ENCODE data around the gene SLAMF1. TPM values are rescaled to one million over a fixed set of nuclear protein-coding genes. Genes with fewer than 3 reads are reported as not detected.
A peak's percentile ranks its signal among the peaks of the same experiment; 100 is the strongest.

The SLAMF1 gene
- total and polyA plus RNA-seq, 9 of the 15 experiments (the other 6 are each of a cell fraction or from before 2014, with no cell fraction given): 0.04 to 0.17 (median 0.11) TPM; not detected in 4

- TF ChIP-seq AFF4 (CRISPR knock-in tag; IDR thresholded peaks at IDR 0.05) (0 out of 2 replicates have a peak, but pooled peaks have one; percentile 44), ZNF740 (CRISPR knock-in tag; IDR thresholded peaks at IDR 0.05) (no peak), ZNF740 (tag; IDR thresholded peaks at IDR 0.05) (no peak)
Measured at GRCh38 chr1:160579216-160579701, 67.6 kb downstream of the SLAMF1 start, which contains the start of gene CD84 (continued).

- Histone ChIP-seq H3K4me1 (replicated peaks in 1 of 2; ENCODE audit: control insufficient read depth in 2 of 2, insufficient read depth in 2 of 2, low read length in 2 of 2) (peaks cover 3 to 73% of the 10 kb centered on the region in 2 experiments; a peak in 4 of 5 replicates), H3K27me3 (ENCODE audit: control insufficient read depth in 2 of 2, insufficient read depth in 2 of 2, low read length in 2 of 2) (no peaks in the 10 kb centered on the region), H2AFZ (ENCODE audit: low read depth, low read length) (peak overlapping the region; percentile 97), H4K20me1 (replicated peaks; ENCODE audit: control insufficient read depth, insufficient read depth, low read length) (no peaks in the 10 kb centered on the region), H3K79me2 (ENCODE audit: control insufficient read depth, insufficient read depth, low read length) (no peaks in the 10 kb centered on the region), H3K9me3 (replicated peaks; ENCODE audit: control insufficient read depth, insufficient read depth, low read depth, low read length) (no peaks in the 10 kb centered on the region), H3K4me3 (peak overlapping the region; percentile 5; the same call in 1 of the 2 replicates), H3K27ac (ENCODE audit: extremely low read depth, low read depth, low read length) (peak overlapping the region; percentile 85), H3K36me3 (ENCODE audit: control insufficient read depth, insufficient read depth, low read length) (no peaks in the 10 kb centered on the region), H3K9ac (ENCODE audit: insufficient read depth in 1 of 2, low read depth in 2 of 2, low read length in 2 of 2) (peak overlapping the region in 1 of 2 experiments; percentile 67; a peak in 2 of 4 replicates), H3K9me1 (ENCODE audit: control insufficient read depth, insufficient read depth, low read length) (no peaks in the 10 kb centered on the region), H3K4me2 (ENCODE audit: insufficient read depth, low read length) (peak overlapping the region; percentile 75)
- 5% methylated on average over 3 of the region's 3 CpGs for WGBS (ENCODE audit: insufficient coverage, low coverage, missing lambda C conversion rate)
- TSS peak; percentile 73 for BruUV-seq (replicated peaks)
- ChIA-PET CTCF (ENCODE audit: low intra/inter-chr PET ratio) (no interaction called here), POLR2A (interaction anchor here (0.6 to 1.9 kb wide), 4 partner anchors 8 to 328 kb away, joined by 3 to 6 read pairs (median 4); no protein-coding TSS in a partner anchor)
- intact Hi-C loops (cut with micrococcal nuclease): no loop called here
- FAIRE-seq (peak; percentile 48), DNase-seq (ENCODE audit: extremely low read depth in 1 of 4, low spot score in 3 of 4) (peak in 1 of 4 experiments; percentile 25), ATAC-seq (0 out of 3 replicates have a peak, but pooled peaks have one; percentile 8)
- in situ Hi-C loops (cut with MboI): no loop called here
- TF ChIP-seq GABPB1 (CRISPR knock-in tag; IDR thresholded peaks at IDR 0.05) (no peak), ZNF592 (IDR thresholded peaks at IDR 0.05) (peak; percentile 63)
- TF ChIP-seq, protein P1, sequence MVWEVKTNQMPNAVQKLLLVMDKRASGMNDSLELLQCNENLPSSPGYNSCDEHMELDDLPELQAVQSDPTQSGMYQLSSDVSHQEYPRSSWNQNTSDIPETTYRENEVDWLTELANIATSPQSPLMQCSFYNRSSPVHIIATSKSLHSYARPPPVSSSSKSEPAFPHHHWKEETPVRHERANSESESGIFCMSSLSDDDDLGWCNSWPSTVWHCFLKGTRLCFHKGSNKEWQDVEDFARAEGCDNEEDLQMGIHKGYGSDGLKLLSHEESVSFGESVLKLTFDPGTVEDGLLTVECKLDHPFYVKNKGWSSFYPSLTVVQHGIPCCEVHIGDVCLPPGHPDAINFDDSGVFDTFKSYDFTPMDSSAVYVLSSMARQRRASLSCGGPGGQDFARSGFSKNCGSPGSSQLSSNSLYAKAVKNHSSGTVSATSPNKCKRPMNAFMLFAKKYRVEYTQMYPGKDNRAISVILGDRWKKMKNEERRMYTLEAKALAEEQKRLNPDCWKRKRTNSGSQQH (CRISPR knock-in tag; IDR thresholded peaks at IDR 0.05): no peak
Measured at GRCh38 chr1:160578525-160579191, 68.2 kb downstream of the SLAMF1 start.
